Uterus (tissue), 4 donors: ENCODE results near the gene FLT1. TPM values are rescaled to one million over a fixed set of nuclear protein-coding genes. Genes with fewer than 3 reads are reported as not detected.

Experiments used
- DNase-seq, 2 donors: peaks; one replicate each; pipeline ENCODE4 v3.0.0-alpha.2; 2019 to 2020
- H3K27ac ChIP-seq, 2 donors: fragments of 200-600 bp; sonication (generic); 1 replicate in 1 of 2; 2 replicates in 1 of 2; pipeline ENCODE4 v1.5.1; 2016 to 2018
- H3K27me3 ChIP-seq, 2 donors: fragments of 200-600 bp; sonication (generic); one replicate each; pipeline ENCODE4 v1.5.1; 2018 to 2019; ENCODE audit warnings: control low read depth in 1 of 2
- H3K36me3 ChIP-seq, 2 donors: fragments of 200-600 bp; sonication (generic); one replicate each; pipeline ENCODE4 v1.5.1; 2019; ENCODE audit warnings: control low read depth in 1 of 2
- H3K4me1 ChIP-seq, 2 donors: fragments of 200-600 bp; sonication (generic); one replicate each; pipeline ENCODE4 v1.5.1; 2018 to 2019; ENCODE audit warnings: control low read depth in 1 of 2
- H3K4me3 ChIP-seq, 2 donors: fragments of 200-600 bp; sonication (generic); 1 replicate in 1 of 2; 2 replicates in 1 of 2; pipeline ENCODE4 v1.5.1; 2018 to 2019; ENCODE audit warnings: mild to moderate bottlenecking in 1 of 2
- H3K9me3 ChIP-seq, 2 donors: fragments of 200-600 bp; sonication (generic); one replicate each; pipeline ENCODE4 v1.5.1; 2019; ENCODE audit warnings: control low read depth in 1 of 2
- CTCF ChIP-seq, 4 experiments: fragments of 200-600 bp in 2 of 4; fragments of 450-650 bp in 2 of 4; sonication (generic) in 2 of 4; IDR thresholded peaks; one replicate each; pipeline ENCODE4 v1.5.1; 2016 to 2019; ENCODE audit warnings: antibody characterized with exemption in 4 of 4, mild to moderate bottlenecking in 2 of 4, moderate library complexity in 1 of 4
- POLR2A ChIP-seq, 2 donors: fragments of 450-650 bp; IDR thresholded peaks; one replicate each; pipeline ENCODE4 v1.6.1; 2016; ENCODE audit warnings: antibody characterized with exemption in 2 of 2, mild to moderate bottlenecking in 1 of 2, moderate library complexity in 1 of 2
- intact Hi-C: fragments of 100-400 bp; cut with DNase I; formaldehyde crosslinking; loops from one replicate; pipeline ENCODE4 v1.15.1; 2023; ENCODE audit warnings: low total_unique reads
- total RNA-seq, 4 donors: library from RNA; depleted of rRNA in 3 of 4; stranded (reverse); fragments of >200 nt in 3 of 4; gene quantifications; one replicate each; pipeline versions ENCODE4 v1.1.0 to v1.2.4, GENCODE V29; 2014 to 2023
- donor health status: DM: yes; HTN: yes; CAD: no.

FLT1 gene
- total RNA-seq, 4 donors from 2014 or later = 53.2 to 95.3 (median 62.0) TPM

GRCh38 chr13:28251466-28251865 lies 243.5 kb downstream of the FLT1 start:
- no peaks in the 10 kb centered on the region for H3K9me3 ChIP-seq
- H3K4me1 ChIP-seq = no peaks in the 10 kb centered on the region
- H3K27me3 ChIP-seq = no peaks in the 10 kb centered on the region
- TF ChIP-seq POLR2A (IDR thresholded peaks at IDR 0.05) = no peak
- TF ChIP-seq CTCF (IDR thresholded peaks at IDR 0.05) = no peak
- no peaks in the 10 kb centered on the region for H3K36me3 ChIP-seq
- no peak for DNase-seq
- H3K27ac ChIP-seq = no peak overlapping the region
- no peak overlapping the region for H3K4me3 ChIP-seq
- intact Hi-C loops = no loop called here

- no peaks in the 10 kb centered on the region for H3K9me3 ChIP-seq
- no peak for DNase-seq
- H3K27me3 ChIP-seq = no peaks in the 10 kb centered on the region
- no peak overlapping the region for H3K4me3 ChIP-seq
- intact Hi-C loops = no loop called here
- no peak overlapping the region for H3K27ac ChIP-seq
- no peaks in the 10 kb centered on the region for H3K4me1 ChIP-seq
- no peaks in the 10 kb centered on the region for H3K36me3 ChIP-seq
- no peak for TF ChIP-seq CTCF (IDR thresholded peaks at IDR 0.05)
- TF ChIP-seq POLR2A (IDR thresholded peaks at IDR 0.05) = no peak
These were observed 244.4 kb downstream of the FLT1 start for GRCh38 chr13:28250542-28250941.

Other genes starting within 250 kb of the FLT1 start
- 10 to 100 TPM in 3 of 4 donors, 1 to 10 TPM in 1; 3.8 to 39.5 (median 23.7) TPM for gene POMP, start 164.0 kb upstream of the FLT1 start, total RNA-seq
- 10 to 100 TPM in 1 of 4 donors, 1 to 10 TPM in 3; 2.3 to 12.1 (median 5.9) TPM for gene SLC46A3, start 223.8 kb upstream of the FLT1 start, total RNA-seq